SK-N-MC (cell line): ENCODE measurements around the gene RTN4RL1.
A peak's percentile ranks its signal among the peaks of the same experiment; 100 is the strongest.

Experiments
- DNase-seq: peaks from one replicate; pipeline ENCODE4 v3.0.0-alpha.2; 2011; ENCODE audit warnings: low read depth, low spot score
- H3K27ac ChIP-seq: fragments of 200-600 bp; sonication (generic); 2 replicates; pipeline ENCODE4 v1.5.1; 2016; ENCODE audit warnings: mixed run types
- H3K36me3 ChIP-seq: fragments of 200-600 bp; sonication (generic); 2 replicates; pipeline ENCODE4 v1.6.1; 2017; ENCODE audit warnings: antibody characterized with exemption, low read length, mixed read lengths; ENCODE audit not compliant: insufficient read depth
- H3K4me3 ChIP-seq: fragments of 200-600 bp; sonication (generic); 2 replicates; pipeline ENCODE4 v1.5.1; 2016
- H3K9ac ChIP-seq: fragments of 200-600 bp; sonication (generic); 2 replicates; pipeline ENCODE4 v1.8.0; 2017; ENCODE audit warnings: mixed run types, mixed read lengths; ENCODE audit not compliant: insufficient read length
- H3K9me3 ChIP-seq: fragments of 200-600 bp; sonication (generic); 2 replicates; pipeline ENCODE4 v1.6.1; 2017; ENCODE audit warnings: low read depth, mild to moderate bottlenecking, antibody characterized with exemption, low read length, moderate library complexity, mixed read lengths
- EZH2 ChIP-seq: fragments of 200-600 bp; sonication (generic); IDR thresholded peaks from one replicate; pipeline ENCODE4 v1.6.1; 2017; ENCODE audit warnings: antibody characterized with exemption
- FOXP2 ChIP-seq: optimal IDR thresholded peaks from 2 replicates; pipeline ENCODE3; 2011; ENCODE audit warnings: mild to moderate bottlenecking, moderate library complexity; ENCODE audit not compliant: insufficient read depth; ENCODE audit errors: extremely low read length, control extremely low read depth
- POLR2AphosphoS5 ChIP-seq: IDR thresholded peaks from 2 replicates; pipeline ENCODE4 v1.6.1; 2012; ENCODE audit warnings: mild to moderate bottlenecking, low read depth, low read length, borderline replicate concordance

RTN4RL1 gene

GRCh38 chr17:2056206-2057174 lies 31.4 kb upstream of the RTN4RL1 start:
- Histone ChIP-seq H3K9ac (no peak overlapping the region), H3K4me3 (no peak overlapping the region), H3K9me3 (no peaks in the 10 kb centered on the region), H3K36me3 (no peaks in the 10 kb centered on the region), H3K27ac (no peak overlapping the region)
- no peak for DNase-seq
- TF ChIP-seq POLR2AphosphoS5, result no peak
- TF ChIP-seq FOXP2, result no peak
- no peak for TF ChIP-seq EZH2

- Histone ChIP-seq H3K4me3 (peak overlapping the region; percentile 78), H3K9me3 (no peaks in the 10 kb centered on the region), H3K36me3 (no peaks in the 10 kb centered on the region), H3K27ac (no peak overlapping the region), H3K9ac (no peak overlapping the region)
- no peak for DNase-seq
- no peak for TF ChIP-seq POLR2AphosphoS5
- no peak for TF ChIP-seq FOXP2
- TF ChIP-seq EZH2, result no peak
These were observed 30.4 kb upstream of the RTN4RL1 start for GRCh38 chr17:2055292-2056205.

GRCh38 chr17:2054512-2055291 lies 29.6 kb upstream of the RTN4RL1 start, which contains the start of gene HIC1:
HIC1 (plus strand) TSS chr17:2055103; CDS start chr17:2056691, 1,588 bp downstream.
- DNase-seq, result no peak
- Histone ChIP-seq H3K9ac (no peak within 1 kb of the TSS), H3K4me3 (peak within 1 kb of the TSS; percentile 78), H3K36me3 (no peaks in the 10 kb centered on the region), H3K9me3 (no peaks in the 10 kb centered on the region), H3K27ac (no peak within 1 kb of the TSS)
- TF ChIP-seq POLR2AphosphoS5 (no peak), FOXP2 (no peak), EZH2 (no peak)

GRCh38 chr17:2054262-2054511 lies 29.1 kb upstream of the RTN4RL1 start:
- Histone ChIP-seq H3K9ac (no peak overlapping the region), H3K9me3 (no peaks in the 10 kb centered on the region), H3K36me3 (no peaks in the 10 kb centered on the region), H3K4me3 (peak overlapping the region; percentile 78), H3K27ac (no peak overlapping the region)
- TF ChIP-seq POLR2AphosphoS5 (no peak), FOXP2 (no peak), EZH2 (no peak)
- DNase-seq, result no peak

GRCh38 chr17:2053380-2054261 lies 28.5 kb upstream of the RTN4RL1 start:
- H3K9ac ChIP-seq, result no peak overlapping the region
- DNase-seq, result no peak

GRCh38 chr17:2051933-2052559 lies 26.9 kb upstream of the RTN4RL1 start:
- H3K9me3 ChIP-seq, result no peaks in the 10 kb centered on the region
- H3K36me3 ChIP-seq, result no peaks in the 10 kb centered on the region
- no peak for DNase-seq
- TF ChIP-seq FOXP2, result no peak
- no peak for TF ChIP-seq EZH2
- TF ChIP-seq POLR2AphosphoS5, result no peak
- no peak overlapping the region for H3K9ac ChIP-seq
- H3K4me3 ChIP-seq, result no peak overlapping the region
- no peak overlapping the region for H3K27ac ChIP-seq

More at GRCh38 chr17:2053380-2054261, 28.5 kb upstream of the RTN4RL1 start:
- TF ChIP-seq FOXP2 (no peak), EZH2 (no peak), POLR2AphosphoS5 (no peak)
- H3K36me3 ChIP-seq, result no peaks in the 10 kb centered on the region
- H3K27ac ChIP-seq, result no peak overlapping the region
- H3K4me3 ChIP-seq, result peak overlapping the region; percentile 78
- H3K9me3 ChIP-seq, result no peaks in the 10 kb centered on the region

- Histone ChIP-seq H3K36me3 (no peaks in the 10 kb centered on the region), H3K9ac (no peak overlapping the region), H3K27ac (no peak overlapping the region), H3K9me3 (no peaks in the 10 kb centered on the region), H3K4me3 (peak overlapping the region; percentile 74)
- TF ChIP-seq EZH2, result peak; percentile 56
- TF ChIP-seq FOXP2, result no peak
- no peak for TF ChIP-seq POLR2AphosphoS5
- no peak for DNase-seq
These were observed 26.2 kb upstream of the RTN4RL1 start for GRCh38 chr17:2051061-2051932.
